Panc1 (cell line): ENCODE measurements around the gene UPB1.

Experiments
- CTCF ChIP-seq: fragments of 450-650 bp; IDR thresholded peaks from 2 replicates; pipeline ENCODE4 v1.5.1; 2017; ENCODE audit warnings: mild to moderate bottlenecking
- POLR2AphosphoS5 ChIP-seq: IDR thresholded peaks from 2 replicates; pipeline ENCODE4 v1.6.1; 2012; ENCODE audit warnings: mild to moderate bottlenecking, low read depth, low read length, moderate library complexity
- REST ChIP-seq, 2 experiments: IDR thresholded peaks; 2 replicates each; pipeline ENCODE4 v1.6.1; 2011 to 2012; ENCODE audit warnings: low read depth in 2 of 2, control low read depth in 1 of 2, low read length in 1 of 2, mild to moderate bottlenecking in 1 of 2, moderate library complexity in 1 of 2; ENCODE audit not compliant: insufficient read depth in 1 of 2
- SIN3A ChIP-seq: IDR thresholded peaks from 2 replicates; pipeline ENCODE4 v1.6.1; 2012; ENCODE audit warnings: low read depth, mild to moderate bottlenecking, low read length, moderate library complexity, borderline replicate concordance; ENCODE audit not compliant: insufficient read depth

- TF ChIP-seq POLR2AphosphoS5 = no peak
- no peak for TF ChIP-seq CTCF
- no peak for TF ChIP-seq SIN3A
- TF ChIP-seq REST (IDR thresholded peaks at IDR 0.05; ENCODE audit: insufficient read depth in 1 of 2, low read depth in 2 of 2, low read length in 1 of 2) = no peak
Observed at GRCh38 chr22:24550902-24551435, 55.8 kb downstream of the UPB1 start.
